T47D (cell line): ENCODE measurements around the gene EHMT2.
"Not testable (repeated sequence)": the region's sequence is repeated elsewhere in the genome, so short reads cannot be mapped to it uniquely, and the experiment has no call there.

ENCODE experiments used
- DNase-seq, 2 experiments: peaks; one replicate each; pipeline versions ENCODE4 v3.0.0 to v3.0.0-alpha.2; 2011 to 2012; ENCODE audit warnings: low read depth in 1 of 2, low spot score in 1 of 2
- JUND ChIP-seq: IDR thresholded peaks from 2 replicates; pipeline ENCODE4 v1.6.1; 2012; ENCODE audit warnings: low read depth
- in situ Hi-C: cut with HindIII; loops from 2 replicates; pipeline ENCODE4 v1.10.0; 2016; ENCODE audit warnings: low sequenced_read_pairs, low pct_unique_long_range_greater_than_20kb

EHMT2 gene

GRCh38 chr6:31897612-31898382 is at the start of gene EHMT2:
Gene EHMT2 (minus strand): TSS chr6:31897698. CDS start chr6:31897677, 21 bp downstream.
- TF ChIP-seq JUND = no peak
- peak; percentile 71 to 90 for DNase-seq

GRCh38 chr6:31947070-31947675 is 49.7 kb upstream of the EHMT2 start:
- in situ Hi-C loops = no loop called here
- no peak for TF ChIP-seq JUND

More at GRCh38 chr6:31897612-31898382, at the start of gene EHMT2:
- in situ Hi-C loops = no loop called here

DNA sequence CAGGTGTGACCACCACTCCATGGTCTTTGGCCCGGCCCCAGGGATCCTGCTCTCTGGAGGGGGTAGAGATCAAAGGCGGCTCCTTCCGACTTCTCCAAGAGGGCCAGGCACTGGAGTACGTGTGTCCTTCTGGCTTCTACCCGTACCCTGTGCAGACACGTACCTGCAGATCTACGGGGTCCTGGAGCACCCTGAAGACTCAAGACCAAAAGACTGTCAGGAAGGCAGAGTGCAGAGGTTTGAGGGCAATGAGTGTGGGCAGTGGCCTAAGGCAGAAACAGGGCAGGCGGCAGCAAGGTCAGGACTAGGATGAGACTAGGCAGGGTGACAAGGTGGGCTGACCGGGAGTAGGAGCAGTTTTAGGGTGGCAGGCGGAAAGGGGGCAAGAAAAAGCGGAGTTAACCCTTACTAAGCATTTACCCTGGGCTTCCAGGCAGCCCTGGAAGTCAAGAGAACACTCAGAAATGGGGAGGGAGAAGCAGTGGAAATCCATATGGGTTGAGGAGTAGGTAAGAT is 48.9 kb upstream of the EHMT2 start:
- TF ChIP-seq JUND = no peak
- in situ Hi-C loops = no loop called here
- no peak for DNase-seq

More at GRCh38 chr6:31947070-31947675, 49.7 kb upstream of the EHMT2 start:
- DNase-seq = no peak

DNA sequence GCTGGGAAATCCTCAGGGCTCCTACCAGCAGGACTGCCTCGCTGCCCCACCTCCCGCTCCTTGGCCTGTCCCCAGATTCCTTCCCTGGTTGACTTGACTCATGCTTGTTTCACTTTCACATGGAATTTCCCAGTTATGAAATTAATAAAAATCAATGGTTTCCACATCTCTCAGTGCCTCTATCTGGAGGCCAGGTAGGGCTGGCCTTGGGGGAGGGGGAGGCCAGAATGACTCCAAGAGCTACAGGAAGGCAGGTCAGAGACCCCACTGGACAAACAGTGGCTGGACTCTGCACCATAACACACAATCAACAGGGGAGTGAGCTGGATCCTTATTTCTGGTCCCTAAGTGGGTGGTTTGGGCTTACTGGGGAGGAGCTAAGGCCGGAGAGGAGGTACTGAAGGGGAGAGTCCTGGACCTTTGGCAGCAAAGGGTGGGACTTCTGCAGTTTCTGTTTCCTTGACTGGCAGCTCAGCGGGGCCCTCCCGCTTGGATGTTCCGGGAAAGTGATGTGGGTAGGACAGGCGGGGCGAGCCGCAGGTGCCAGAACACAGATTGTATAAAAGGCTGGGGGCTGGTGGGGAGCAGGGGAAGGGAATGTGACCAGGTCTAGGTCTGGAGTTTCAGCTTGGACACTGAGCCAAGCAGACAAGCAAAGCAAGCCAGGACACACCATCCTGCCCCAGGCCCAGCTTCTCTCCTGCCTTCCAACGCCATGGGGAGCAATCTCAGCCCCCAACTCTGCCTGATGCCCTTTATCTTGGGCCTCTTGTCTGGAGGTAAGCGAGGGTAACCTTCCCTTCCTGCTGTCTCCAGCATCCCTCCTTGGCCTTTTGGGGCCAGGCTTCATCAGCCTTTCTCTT is 48.2 kb upstream of the EHMT2 start, which contains the start of gene CFB:
Gene CFB (plus strand): TSS at position 589 of the 863 bp plus-strand sequence. CDS start 127 bp downstream, at position 716.
- TF ChIP-seq JUND = no peak
- peak; percentile 74 to 85 for DNase-seq
- in situ Hi-C loops = no loop called here

DNA sequence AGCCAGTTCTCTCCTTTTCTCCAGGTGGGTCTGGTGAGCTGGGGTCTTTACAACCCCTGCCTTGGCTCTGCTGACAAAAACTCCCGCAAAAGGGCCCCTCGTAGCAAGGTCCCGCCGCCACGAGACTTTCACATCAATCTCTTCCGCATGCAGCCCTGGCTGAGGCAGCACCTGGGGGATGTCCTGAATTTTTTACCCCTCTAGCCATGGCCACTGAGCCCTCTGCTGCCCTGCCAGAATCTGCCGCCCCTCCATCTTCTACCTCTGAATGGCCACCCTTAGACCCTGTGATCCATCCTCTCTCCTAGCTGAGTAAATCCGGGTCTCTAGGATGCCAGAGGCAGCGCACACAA is 47.6 kb upstream of the EHMT2 start:
- in situ Hi-C loops = no loop called here
- DNase-seq = no peak
- TF ChIP-seq JUND = no peak

DNA sequence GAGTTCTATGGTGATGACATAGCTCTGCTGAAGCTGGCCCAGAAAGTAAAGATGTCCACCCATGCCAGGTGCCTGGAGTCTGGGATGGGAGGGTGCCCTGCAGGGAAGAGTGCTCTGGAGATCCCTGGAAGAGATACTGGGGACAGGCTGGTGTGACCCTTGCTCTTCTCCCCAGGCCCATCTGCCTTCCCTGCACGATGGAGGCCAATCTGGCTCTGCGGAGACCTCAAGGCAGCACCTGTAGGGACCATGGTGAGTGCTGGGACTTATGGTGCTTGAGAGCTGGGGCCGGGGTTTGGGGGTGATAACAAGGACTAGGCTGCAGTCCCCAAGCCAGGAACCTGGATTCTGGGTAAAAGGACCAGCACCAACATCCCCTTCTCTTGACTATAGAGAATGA is 46.2 kb upstream of the EHMT2 start:
- DNase-seq = no peak
- in situ Hi-C loops = no loop called here
- no peak for TF ChIP-seq JUND

- in situ Hi-C loops = no loop called here
- TF ChIP-seq JUND = no peak
- peak in 1 of 2 experiments; percentile 64 for DNase-seq
Measured at GRCh38 chr6:31940256-31940664, 42.8 kb upstream of the EHMT2 start.

- DNase-seq = no peak
- in situ Hi-C loops = no loop called here
- TF ChIP-seq JUND = no peak
Measured at GRCh38 chr6:31935823-31936222, 38.3 kb upstream of the EHMT2 start.

DNA sequence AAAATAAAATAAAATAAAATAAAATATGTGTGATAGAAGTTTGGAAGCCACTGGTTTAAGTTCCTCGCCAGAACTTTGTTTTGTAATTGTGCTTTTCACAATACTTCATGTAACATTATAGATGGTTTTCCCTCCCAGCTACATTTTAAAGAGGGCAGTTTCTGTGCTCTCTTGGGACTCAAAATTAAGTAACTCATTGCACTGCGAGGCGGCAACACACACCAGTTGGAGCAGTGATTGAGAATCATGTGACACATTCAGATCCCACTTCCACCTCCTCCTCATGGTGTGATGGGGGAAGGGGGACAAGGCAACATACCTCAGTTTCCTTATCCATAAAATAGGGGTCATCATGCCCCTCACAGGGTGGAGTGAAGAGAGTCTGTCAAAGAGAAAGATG is 37.5 kb upstream of the EHMT2 start:
- DNase-seq = no peak
- no peak for TF ChIP-seq JUND
- in situ Hi-C loops = no loop called here

- DNase-seq = no peak
- no peak for TF ChIP-seq JUND
- in situ Hi-C loops = no loop called here
Measured at GRCh38 chr6:31933537-31933936, 36.0 kb upstream of the EHMT2 start.

- in situ Hi-C loops, DNase-seq: not testable (repeated sequence)
Measured at GRCh38 chr6:31932137-31932536, 34.6 kb upstream of the EHMT2 start.

DNA sequence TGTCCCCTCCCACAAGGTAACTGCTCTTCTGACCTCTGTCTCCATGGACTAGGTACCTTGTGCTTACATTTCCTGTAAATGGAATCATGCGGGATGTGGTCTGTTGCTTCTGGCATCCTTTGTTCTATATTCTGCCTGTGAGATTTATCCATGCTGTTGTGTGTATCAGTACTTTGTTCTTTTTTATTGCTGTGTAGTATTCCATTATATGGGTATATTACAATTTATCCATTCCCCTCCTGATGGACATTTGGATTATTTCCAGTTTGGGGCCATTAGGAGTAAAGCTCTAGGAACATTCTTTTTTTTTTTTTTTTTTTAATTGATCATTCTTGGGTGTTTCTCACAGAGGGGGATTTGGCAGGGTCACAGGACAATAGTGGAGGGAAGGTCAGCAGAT is 33.5 kb upstream of the EHMT2 start:
- no peak for TF ChIP-seq JUND
- in situ Hi-C loops = no loop called here
- no peak for DNase-seq

- no peak for TF ChIP-seq JUND
- in situ Hi-C loops = no loop called here
- DNase-seq = no peak
Measured at GRCh38 chr6:31928672-31928939, 31.1 kb upstream of the EHMT2 start.
